HG03066 (cell line): ENCODE measurements around the gene DGCR8.

Experiments used
- ATAC-seq: cut with Tn5 transposase; IDR thresholded peaks from one replicate; pipeline ENCODE4 v1.9.1; 2021; ENCODE audit warnings: low read depth; ENCODE audit not compliant: unreplicated experiment

Gene DGCR8

GRCh38 chr22:20107951-20108756, 28.1 kb downstream of the DGCR8 start:
- ATAC-seq, result no peak

GRCh38 chr22:20108757-20109230, 28.8 kb downstream of the DGCR8 start:
- no peak for ATAC-seq

DNA sequence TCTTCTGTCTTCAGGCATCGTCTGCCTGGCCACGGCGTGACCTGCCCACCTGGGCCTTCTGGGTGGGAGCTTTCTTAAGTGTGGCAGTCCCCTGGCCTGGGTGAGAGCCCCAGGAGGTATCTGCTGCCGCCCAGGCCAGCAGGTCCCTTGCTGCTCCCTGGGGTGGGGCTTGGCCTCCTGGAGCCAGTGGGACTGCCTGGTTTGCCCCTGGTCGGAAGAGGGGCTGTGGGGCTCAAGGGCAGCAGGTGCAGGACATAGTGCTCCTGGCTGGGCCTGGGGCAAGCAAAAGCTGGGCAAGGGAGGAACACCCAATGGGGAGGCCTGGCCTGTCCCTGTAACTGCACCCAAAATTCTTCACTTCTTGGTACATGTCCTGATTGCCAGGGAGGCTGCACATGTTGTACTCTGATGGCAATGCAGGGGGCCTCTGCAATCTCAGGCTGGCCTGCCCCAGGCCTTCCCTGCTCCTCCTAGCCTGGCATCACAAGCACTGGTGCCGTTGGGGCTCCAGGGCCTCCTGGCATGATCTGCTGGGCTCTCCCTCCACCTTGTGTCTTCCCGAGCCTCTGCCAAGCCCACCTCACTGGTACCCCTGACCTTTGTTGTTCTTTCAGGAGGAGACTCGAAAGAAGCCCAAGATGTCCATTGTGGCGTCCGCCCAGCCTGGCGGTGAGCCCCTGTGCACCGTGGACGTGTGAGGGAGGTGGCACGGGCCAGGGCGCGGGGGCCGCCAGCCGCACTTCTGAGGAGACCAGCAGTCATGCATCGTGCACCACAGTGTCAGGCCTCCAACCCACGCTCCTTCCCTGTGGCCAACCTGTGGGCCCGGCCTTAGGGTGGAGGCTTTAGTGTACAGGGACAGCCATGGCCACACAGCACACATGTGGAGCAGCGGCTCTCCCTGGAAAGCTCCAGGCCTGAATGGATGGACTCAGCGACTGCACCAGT, 29.6 kb downstream of the DGCR8 start:
- ATAC-seq, result no peak

GRCh38 chr22:20110359-20110985, 30.4 kb downstream of the DGCR8 start:
- no peak for ATAC-seq

- ATAC-seq, result no peak
These were observed 31.1 kb downstream of the DGCR8 start for GRCh38 chr22:20111045-20111688.

DNA sequence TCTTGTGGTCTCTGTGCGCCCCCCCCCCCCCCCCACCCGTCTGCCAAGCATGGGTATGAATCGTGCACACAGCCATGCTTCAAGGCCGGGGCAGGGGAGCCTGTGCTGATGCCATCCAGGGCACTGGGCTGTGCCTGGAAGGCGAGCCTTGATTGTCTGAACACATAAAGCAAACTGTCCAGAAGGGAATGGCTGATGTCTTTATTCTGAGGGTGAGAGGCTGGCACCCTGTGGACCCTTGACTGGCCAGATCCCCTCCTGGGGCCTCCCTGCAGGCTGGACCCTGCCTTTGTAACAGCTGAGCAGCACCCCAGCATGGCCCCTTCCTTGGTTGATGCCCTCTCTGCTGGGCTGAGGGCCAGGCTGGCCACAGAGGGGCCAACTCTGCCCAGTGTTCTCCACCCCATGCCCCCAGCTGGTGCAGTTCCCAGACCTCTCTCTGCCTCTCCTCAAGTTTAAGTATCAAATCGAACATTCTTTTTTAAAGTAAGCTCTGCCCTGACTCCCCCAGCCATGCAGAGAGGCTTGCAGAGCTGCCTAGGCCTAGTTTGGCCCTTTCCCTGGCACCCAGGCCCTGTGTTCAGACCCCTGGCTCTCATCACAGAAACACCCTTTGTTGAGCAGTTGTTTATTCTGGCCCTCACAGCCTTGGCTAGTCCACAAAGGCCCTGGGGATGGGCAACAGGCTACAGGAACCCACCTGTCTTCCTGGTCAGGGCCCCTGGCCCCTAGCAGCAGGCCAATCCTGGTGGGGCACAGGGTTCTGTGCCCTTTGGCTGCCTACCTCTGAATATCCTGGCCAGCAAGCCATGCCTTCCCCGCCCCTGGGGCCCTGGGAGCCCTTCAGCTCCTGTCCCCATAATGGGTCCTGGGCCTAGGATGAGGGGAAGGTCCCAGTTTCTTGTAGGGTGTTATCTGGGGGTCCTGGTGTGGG, 31.9 kb downstream of the DGCR8 start:
- no peak for ATAC-seq

DNA sequence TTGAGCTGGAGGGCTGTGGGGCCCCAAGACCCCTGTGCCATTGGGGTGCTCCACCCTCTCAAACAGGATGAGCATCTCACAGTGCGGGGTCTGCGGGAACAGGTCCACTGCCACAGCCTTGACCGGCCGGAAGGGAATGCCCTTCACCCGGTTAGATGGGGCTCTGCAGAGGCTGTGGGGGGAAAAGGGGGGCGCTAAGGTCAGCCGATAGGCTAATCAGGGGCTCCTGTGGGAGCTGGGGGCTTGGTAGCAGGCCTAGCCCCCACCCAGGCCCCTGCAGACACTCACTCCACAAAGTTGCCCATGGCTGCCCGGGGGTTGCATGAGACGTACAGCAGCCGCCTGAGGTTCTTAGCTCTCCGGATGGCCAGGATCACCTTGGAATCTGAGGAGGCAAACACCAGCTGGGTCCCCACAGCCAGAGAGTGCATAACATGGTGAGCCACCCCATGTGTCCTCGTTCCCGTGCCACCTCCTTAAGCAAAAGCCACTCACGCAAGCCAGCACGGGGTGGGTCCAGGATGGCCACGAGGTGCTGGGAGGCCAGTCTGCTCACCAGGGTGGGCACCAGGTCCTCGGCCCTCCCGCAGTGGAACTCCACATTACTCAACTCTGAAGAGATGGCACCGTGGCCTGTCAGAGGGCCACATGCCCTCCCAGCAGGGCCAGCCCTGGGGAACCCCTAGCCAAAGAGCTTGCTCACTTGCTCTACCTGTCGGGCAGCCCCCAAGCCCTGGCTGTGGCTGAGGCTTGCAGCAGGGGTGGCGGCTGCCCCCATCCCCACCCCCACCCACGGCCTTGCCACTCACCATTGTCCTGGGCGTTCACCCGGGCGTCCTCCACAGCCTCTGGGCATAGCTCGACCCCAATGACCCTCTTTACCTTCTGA, 32.8 kb downstream of the DGCR8 start:
- no peak for ATAC-seq

DNA sequence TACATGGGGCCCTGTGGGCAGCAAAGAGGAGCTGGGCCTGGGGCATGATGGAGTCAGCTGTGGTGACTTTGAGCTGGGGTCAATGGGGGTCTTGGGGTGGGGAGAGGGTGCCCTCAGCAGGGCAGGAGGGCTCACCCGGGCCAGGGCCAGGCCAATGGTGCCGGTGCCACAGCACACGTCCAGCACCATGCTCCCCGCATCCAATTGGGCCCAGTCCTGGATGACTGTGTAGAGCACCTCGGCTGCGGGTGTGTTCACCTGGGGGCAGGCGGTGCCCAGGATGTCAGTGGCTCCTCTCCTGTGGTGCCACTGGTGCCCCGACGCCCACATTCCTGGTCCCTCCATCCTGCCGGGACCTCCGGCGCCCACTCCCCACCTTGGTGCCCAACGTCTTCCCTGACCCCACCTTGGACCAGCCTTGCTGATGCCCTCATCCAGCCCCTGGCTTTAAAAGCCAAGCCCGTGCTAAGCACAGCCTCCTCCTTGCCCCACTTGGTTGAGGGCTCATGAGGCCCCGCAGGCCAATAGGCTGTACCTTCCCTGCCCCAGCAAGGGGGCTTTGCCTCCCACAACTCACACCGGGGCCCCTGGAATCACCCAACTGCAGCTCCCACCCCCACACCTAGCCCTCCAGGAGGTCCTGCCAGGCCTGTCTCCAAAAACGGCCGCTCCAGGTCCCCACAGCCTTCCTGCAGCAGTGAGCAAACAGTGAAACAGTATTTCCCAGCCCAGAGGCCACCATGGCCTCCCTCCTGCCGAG, 33.7 kb downstream of the DGCR8 start:
- no peak for ATAC-seq

- ATAC-seq, result no peak
These were observed 34.8 kb downstream of the DGCR8 start for GRCh38 chr22:20114506-20115475.

- no peak for ATAC-seq
These were observed 35.8 kb downstream of the DGCR8 start, which contains the start of gene RANBP1 for GRCh38 chr22:20115691-20116375. TSS of gene RANBP1 (plus strand) at chr22:20116104. CDS start at chr22:20116185, 81 bp downstream.

DNA sequence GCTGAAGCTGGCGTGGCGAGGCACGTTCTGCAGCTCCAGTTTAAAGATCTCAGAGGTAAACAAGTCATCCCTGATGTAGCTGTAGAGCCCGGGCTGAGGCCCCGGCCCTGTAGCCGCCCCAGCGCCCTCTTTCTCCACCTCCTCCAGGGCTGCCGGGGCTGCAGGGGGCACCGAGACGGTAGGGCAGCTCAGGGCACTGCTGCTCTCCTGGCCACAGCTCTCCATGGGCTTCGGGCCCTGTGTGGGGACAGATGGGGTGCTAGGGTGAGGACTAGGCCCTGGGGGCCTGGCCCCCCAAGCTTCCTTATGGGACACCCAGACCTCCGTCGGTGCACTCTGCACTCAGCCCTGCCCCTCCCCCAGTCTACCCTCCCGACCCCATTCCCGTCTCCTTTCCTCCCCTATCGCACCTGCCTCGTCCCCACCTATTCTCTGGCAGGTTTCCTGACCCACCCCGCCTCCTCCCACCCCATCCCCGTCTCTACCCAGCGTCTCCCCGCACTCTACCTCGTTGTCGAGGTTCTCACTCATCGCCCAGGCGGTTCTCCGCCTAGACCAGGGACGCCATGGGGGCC, 36.4 kb downstream of the DGCR8 start:
- no peak for ATAC-seq

DNA sequence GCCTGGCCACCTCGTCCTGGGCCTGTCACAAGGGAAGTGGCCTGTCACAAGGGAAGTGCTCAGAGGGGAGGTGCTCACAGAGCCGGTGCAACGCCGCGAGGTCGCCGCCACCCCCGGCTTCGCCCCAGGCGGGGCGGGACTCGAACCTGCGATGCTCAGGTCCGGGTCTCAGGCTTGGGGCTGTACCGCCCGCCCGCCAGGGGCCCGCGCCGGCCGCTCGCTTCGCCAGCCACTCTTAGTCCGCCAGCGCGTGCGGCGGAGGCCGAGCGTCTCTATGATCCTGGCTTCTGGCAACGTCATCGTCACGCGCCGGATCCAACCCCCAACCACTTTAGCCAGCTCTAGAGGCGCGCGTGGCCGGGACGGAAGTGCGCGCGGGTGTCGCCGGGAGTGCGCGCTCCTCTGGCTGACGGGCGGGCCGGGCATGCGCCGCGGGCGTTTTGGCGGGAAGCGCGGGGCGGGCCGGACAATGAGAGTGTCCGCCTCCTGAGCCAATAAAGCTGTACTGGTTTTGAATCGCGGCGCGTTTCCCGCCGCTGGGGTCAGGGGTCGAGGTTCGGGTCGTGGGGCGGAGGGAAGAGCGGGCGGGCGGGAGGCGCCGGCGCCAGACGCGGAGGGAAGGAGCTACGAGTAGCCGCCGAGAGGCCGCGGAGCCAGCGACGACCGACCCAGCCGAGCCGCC, 37.1 kb downstream of the DGCR8 start, which contains the start of gene TRMT2A:
TSS of gene TRMT2A (minus strand) at position 276 of the 682 bp plus-strand sequence. CDS start 320 bp downstream, outside the sequence.
- ATAC-seq, result peak; percentile 76

GRCh38 chr22:20117633-20118299, 37.7 kb downstream of the DGCR8 start:
- ATAC-seq, result peak; percentile 21

- no peak for ATAC-seq
These were observed 38.4 kb downstream of the DGCR8 start for GRCh38 chr22:20118300-20119020.
